GM18868 (cell line): ENCODE results near the gene OSBPL2.

ENCODE experiments used
- ATAC-seq: cut with Tn5 transposase; IDR thresholded peaks from one replicate; pipeline ENCODE4 v1.9.1; 2021; ENCODE audit warnings: mild to moderate bottlenecking, moderate library complexity; ENCODE audit not compliant: unreplicated experiment

Gene OSBPL2

DNA sequence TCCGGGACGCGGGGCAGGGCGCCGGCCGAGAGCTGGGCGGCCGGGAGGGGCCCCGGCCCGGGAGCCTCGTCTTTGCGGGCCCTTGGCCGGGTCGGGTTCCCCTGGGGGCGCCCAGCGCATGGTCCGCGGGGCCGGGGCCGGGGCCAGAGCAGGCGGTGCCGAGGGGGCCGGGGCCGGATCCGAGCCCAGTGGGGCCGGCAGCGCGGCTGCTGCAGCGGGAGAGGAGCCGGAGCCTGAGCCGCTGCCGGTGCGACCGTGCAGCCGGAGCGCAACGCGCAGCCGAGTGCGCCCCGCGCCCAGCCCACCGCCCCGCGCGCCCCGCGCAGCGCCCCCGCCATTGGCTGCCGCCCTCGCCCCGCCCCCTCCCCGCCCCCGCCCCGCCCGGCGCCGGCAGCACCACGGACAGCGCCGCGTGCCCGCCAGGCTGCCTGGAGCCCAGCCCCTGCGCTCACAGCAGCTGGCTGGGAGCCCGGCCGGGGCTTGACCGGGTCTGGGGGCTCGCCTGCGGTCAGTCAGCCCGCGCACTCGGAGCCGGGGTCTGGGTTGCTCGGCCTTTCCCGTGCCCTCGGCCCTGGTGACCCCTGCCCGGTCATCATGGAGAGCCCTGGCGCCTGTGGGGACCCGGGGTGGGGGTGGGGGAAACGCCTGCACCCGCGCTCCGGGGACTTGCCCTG lies 18.2 kb upstream of the OSBPL2 start, which contains the start of gene HRH3:
Gene HRH3, minus strand, starts transcription at position 287 of the 674 bp plus-strand sequence. CDS start 308 bp downstream, outside the sequence.
- ATAC-seq: no peak

DNA sequence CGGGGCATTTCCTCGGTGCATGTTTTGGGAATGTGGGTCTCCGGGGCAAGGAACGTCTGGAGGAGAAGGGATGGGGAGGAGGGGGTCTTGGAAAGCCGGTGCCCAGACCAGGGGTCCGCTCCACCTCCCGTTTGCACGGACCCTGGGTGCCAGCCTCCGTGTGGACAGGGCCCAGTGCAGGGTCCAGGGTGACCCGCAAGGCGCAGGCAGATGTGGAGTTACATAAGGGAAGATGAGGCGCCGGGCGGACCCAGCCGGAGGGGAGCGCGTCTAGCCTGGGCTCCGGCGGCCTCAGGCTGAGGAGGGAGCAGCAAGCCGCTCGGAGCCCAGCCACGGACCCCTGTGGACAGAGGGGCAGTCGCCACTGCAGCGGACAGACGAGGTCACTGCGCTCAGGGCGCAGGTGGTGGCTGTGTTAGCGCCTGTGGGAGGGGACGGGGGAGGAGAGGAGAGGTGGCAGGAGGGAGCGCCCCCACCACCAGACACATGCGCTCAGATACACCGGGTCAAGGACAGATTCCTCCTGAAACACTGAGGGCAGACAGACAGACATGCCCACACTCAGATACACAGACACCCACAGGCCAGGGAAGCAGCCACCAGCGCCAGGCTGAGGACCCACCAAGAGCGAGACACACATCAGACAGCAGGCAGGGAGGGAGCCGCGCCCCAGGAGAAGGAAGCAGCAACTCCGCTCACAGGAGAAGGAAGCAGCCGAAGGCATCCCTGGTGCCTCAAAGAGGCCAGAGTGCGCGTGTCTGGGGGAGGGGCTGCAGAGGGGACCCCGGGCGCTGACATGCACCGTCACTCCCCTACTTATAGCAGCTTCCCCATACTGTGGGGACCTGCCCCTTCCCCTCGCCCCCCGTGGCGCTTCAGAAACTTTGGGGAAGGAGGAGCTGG lies 17.4 kb upstream of the OSBPL2 start:
- ATAC-seq: no peak

DNA sequence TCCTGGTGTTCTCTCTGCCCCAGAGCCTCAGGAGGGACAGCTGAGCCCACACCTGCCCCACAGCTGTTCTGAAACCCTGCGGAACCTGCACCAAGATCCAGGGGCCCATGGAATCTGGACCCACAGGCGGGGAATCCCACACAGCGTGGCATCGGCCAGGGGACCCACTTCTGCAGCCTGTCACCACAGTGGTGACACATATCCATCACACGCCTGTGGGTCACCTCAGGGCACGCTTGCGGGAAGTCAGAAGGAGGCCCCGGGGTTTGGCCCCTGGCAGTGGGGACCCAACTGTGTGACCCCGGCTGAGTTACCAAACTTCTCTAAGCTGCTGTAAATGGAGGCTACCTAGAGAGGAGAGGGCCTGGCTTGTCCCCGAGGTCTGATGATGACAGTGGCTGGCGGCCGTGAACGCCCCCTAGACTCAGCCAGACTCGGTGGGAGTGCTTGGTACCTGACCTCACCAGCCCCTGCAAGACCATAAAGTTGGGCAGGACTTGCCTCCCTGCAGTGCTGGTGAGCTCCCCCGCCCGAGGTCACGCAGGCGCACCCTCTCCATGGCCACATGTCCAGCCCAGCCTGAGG lies 16.0 kb upstream of the OSBPL2 start:
- no peak for ATAC-seq

DNA sequence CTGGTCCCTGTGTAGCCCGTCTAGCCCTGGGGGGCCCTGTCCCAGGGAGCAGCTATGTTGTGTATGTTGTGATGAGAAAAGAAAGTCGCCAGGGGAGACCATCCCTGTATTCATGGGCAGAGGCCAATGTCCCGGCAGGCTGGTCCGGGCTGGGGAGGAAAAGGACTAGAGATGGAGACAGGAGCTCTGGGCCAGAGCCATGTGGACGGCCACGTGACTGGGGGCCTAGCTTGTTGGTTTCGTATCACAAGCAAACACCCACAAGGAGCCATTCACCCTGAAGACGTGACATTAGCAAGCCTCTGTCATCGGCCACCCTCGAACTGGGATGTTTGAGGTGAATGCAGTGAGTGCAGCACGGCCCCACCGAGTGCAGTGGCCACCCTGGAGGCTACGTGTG lies 15.3 kb upstream of the OSBPL2 start:
- no peak for ATAC-seq

DNA sequence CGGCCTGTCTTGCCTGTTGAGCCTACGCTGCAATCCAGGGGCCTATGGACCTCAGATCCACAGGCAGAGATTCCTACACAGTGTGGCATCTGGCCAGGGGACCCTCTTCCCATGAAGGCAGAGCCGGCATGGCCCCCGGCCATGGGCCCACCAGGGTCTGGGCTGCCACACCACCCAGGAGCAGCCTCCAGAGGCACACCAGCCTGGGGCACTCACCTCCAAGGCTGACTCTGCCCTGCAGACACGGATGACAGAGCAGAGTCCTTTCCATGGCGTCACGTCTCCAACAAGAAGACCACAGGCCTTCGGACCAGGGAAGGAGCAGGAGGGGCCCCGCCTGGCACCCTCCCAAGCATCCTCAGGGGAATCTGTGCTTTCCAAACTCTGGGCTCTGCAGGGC lies 14.8 kb upstream of the OSBPL2 start:
- no peak for ATAC-seq

DNA sequence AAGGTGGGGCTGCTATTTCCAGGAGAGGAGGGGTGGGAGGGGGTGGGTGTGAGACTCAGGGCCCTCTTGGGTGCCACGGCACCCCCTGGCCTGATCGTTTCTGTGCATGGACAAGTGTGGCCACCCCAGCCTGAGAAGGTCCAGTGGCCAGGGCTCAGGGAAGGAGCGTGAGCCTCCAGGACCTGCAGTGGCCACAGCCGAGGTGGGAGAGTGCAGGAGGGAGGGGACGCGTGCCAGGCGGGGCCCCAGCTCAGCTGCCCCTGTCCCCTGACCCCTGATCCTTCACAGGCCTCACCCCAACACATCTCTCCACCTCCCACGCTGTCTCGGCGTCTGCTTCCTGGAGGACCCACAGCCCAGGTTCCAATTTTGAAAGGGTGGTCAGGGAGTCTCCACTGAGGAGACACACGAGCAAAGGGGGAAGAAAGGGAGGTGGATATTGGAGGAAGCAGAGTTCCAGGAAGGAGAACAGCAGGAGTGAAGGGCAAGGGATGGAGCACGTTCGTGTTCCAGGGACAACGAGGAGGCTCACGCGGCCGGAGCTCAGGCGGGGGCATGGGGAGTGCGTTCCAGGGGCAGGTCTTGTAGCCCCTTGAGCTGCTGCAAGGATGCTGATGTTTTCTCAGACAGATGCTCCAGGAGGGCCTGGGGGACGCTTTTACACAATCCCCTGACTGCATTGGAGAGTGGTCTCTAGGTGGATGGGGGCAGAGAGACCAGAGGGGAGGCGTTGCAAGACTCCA lies 14.0 kb upstream of the OSBPL2 start:
- ATAC-seq: no peak

DNA sequence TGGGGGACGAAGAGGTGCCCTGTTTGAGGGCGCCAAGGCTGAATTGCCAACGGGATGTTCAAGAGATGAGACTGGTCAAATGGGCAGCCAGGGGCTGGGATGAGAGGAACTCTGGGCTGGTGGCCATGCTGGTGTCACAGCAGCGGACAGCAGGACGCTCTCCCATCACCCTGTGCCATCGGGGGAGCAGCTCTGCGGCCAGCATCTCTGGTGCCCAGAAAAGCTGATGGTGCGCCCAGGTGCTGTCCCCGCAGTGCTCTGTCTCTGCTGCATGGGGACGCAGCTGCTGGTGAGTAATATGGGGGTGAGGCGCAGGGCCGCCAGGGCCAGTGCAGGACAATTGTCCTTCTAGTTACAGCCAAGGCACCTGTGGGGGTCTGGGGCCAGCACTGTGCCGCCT lies 13.3 kb upstream of the OSBPL2 start:
- no peak for ATAC-seq

DNA sequence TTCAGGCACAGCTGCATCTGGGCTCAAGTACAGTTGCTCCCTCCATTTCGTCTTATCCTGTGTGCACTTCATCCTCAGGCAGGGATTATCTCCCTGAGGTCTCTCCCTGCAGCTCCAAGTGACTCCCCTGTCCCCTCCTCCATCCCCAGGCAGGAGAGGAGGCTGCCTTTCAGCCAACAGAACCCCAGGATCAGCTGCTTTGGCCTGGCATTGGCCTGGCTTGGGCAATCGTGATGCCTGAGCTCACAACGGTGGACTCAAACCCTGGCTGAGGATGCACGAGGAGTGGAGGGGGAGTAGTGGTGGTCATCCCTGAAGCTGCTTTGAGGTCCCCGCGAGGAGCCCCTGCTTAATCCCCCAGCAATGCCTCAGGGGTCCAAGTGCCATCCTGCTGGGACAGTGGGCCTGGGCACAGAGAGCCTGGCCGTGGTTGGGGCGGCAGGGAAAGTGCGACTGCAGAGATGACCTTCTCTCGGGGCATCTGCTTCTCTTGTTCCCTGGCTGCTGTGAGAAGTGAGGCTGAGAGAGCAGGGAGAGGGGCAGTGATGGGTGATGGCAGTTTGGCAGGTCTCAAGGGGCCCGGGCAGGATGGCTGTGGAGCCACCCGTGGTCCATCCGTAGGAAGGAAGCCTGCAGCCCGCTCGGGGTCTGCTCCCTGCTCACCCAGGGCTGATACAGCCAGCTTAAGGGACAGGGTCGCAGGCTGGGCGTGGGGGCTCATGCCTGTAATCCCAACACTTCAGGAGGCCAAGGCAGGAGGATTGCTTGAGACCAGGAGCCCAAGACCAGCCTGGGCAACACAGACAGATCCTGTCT lies 12.3 kb upstream of the OSBPL2 start:
- ATAC-seq: no peak

DNA sequence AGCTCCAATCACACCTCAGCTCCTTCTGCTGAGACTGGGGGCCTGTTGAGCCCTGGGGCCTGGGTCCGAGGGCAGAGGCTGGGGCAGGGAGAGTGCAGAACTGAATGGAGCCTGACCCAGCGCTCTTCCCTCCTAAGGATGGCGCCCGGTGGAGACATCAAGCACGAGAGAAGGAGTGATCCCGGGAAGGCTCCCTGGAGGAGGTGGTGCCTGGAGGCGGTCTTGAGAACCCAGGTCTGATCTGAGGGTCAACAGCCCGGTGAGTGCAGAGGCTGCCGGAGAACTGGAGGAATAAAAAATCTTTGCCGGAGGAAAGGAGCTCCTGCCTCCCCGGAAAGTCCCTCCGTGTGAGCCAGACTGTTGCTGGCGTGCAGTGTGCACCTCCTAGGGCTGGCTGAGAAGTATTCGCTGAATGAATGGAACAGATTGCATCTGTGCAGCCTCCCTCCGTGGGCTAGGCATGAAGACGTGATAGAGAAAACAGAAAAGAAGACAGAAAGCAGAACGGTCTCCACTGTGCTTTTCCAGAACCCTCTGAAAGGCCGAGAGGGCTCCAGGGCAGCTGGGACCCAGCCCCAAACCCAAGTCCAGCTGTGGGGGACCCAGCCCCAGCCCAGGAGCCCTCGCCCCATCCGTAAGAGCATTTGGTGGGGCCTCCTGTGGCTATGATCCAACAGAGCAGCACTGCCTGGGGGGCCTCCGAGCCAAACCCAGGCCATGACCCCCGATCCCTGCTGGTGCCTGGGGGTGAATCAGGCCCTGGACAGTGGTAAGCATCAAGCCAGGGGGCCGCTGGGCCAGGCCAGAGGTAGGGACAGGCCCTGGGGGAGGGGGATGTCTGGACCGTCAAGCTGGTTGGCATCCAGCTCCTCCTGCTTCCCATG lies 11.4 kb upstream of the OSBPL2 start:
- ATAC-seq: no peak

DNA sequence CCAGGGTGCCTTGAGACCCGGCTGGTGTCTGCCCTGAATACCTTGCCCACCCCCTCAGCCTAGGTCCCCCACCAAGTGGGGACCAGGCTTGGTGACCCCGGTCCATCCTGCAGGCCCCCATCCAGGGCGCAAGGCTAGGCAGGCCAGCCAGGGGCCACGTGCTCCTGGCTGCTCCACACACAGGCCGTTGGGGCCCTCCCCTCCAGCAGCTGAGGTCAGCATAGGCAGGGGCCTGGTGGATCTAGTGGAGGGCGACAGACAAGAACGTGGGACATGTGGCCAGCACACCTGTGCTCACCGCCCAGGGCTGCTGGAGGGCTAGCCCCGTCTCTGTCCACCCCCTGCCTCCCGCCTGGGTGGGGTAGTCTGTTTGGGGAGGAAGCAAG lies 10.7 kb upstream of the OSBPL2 start:
- no peak for ATAC-seq

DNA sequence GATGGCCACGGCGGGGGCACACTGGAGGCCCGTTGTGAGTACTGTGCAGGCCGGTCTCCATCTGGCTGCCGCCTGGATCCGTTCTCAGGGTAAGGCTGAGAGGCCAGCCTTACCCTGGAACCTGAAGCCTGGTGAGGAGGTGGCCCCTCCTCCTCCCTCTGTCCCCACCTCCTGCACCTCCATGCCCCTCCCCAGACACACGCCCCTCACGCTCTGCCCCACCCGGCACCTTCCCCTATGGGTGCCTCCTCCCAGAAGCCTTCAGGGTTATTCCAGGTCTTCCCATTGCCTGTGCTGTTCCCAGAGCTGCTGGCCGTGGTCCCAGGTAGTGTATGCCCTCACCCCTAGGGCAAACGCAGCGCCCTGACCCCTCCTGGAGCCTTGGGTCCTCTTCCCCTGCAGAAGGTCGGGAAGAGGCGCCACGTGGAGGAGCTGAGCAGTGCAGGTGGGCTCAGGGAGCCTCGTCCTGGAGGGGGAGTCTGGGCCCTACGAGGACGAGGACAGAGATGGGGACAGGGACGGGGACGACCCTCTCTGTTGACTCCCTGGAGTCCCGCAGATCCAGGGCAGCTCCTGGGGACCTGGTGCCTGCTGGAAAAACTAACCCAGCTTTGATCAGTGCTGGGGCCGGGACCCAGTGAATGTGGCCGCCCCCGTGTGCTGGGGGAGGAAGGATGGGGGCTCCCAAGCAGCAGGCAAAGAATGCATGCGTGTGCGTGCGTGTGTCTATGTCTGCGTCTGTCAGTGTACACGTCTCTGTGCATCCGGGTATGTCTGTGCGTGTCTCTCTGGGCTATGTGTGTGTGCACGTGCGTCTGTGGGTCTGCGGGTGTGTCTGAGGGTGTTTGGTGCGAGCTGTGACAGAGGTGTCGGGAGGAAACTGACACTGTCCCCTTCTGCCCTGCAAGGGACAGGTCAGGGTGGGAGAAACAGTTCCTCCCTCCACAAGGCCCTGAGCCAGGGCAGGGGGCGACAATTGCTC lies 10.1 kb upstream of the OSBPL2 start:
- ATAC-seq: no peak

DNA sequence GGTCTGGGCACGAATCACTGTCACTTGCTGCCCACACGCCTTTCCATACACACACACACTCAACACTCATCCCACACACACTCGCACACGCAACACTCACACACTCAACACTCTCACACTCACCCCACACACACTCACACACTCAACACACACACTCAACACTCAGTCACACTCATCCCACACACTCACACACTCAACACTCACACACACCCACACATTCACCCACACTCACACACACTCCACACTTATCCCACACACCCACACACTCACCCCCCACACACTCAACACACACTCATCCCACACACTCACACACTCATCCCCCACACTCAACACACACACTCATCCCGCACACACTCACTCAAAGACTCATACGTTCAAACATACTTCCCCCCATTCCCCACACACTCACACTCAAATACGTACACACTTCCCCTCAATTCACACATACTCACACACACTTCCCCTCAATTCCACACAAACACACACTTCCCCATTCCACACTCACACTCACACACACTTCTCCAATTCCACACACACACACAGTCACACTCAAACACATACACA lies 9.3 kb upstream of the OSBPL2 start:
- ATAC-seq: no peak

DNA sequence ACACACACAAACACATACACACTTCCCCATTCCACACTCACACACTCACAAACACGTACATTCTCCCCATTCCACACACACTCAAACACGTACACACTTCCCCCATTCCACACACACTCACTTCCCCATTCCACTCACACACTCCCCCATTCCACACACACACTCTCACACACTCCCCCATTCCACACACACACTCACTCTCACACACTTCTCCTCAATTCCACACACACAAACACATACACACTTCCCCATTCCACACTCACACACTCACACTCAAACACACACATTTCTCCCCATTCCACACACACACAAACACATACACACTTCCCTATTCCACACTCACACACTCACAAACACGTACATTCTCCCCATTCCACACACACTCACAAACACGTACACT lies 8.7 kb upstream of the OSBPL2 start:
- ATAC-seq: no peak

DNA sequence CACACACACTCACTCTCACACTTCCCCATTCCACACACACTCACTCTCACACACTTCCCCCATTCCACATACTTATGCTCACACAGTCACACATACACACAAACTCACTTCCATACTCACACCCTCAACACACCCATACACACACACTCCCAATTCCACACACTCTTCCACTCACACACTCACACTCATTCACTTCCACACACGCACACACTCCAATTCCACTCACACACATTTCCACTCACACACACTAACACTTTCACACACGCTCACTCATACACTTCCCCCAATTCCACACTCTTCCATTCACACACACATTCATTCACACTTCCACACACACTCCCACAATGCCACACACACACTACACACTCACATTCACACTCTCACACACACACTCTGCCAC lies 8.0 kb upstream of the OSBPL2 start:
- no peak for ATAC-seq

DNA sequence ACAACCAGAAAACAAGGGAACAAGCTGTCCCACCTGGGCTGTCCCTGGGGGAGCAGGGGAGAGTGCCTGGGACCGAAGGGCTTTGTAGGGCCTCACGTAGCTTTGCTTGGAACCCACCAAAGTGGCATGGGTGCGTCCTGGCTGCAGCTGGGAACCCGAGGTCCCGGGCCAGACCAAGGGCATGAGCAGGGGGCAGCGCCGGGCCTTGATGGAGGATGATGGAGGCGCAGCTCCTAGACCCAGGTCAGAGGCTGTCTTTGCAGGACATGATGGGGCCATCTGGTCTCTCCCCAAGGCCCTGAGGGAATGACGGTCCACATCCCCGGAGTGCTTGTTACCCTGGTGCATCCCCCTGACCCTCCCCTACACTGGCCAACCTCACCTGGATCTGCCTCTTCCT lies 7.6 kb upstream of the OSBPL2 start:
- ATAC-seq: no peak

DNA sequence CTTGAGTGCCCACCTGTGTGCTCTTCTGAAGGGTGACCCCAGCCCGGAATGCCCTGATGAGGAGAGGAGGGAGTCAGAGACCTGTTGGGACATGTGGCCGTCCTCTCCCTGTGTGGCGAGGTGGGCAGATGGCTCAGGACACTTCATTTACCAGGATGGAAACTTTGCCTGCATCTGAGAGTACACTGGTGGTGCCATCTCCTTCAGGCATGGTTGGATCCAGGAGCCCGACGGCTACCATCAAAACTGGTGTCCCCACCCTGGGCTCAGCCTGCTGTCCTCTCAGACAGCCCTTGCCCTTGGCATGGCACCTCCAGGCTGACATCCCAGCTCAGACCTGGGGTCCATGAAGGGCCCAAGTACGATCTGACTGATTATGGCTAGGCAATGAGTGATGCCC lies 7.0 kb upstream of the OSBPL2 start:
- no peak for ATAC-seq

DNA sequence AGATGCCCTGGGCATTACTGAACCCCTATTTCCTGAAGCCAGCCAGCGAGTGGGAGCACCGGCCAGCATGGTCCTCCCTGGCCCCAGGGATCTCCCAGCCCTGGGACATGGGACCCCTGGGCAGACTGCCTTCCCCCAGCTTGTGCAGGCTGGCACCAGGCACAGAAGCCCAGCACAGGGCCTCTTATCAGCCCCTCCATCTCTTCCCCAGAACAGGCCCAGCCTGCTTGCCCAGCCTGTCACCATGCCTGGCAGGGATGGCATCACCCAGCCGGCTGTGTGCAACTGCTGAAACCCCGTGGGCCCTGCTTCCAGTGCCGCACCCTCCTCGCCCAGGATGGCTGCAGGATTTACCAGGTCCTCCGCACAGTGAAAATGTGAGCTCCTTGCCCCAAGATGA lies 6.1 kb upstream of the OSBPL2 start:
- no peak for ATAC-seq
